ENCODE results near the gene SEC61A2.

Gene SEC61A2

GRCh38 chr10:12156367-12157123 is 27.1 kb downstream of the SEC61A2 start:
- TF ChIP-seq TCF12 (IDR thresholded peaks at IDR 0.05; ENCODE audit: low read depth) = no peak

DNA sequence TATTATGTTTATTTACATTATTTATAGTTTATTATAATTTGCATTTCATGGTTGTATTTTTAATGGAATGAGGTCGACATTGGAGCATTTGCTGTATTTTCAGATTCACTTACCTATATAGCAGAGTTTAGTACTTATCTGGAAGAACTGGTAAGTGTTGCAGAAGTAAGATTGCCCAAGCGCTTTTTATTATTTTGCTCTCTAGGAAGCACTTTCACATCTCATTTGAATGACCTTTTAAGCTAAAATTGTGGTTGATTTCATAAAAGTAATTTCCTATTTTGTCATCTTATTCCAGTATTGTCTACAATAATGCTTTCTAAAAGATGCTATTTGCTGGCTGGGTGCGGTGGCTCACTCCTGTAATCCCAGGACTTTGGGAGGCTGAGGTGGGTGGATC is 28.6 kb downstream of the SEC61A2 start:
- TF ChIP-seq RAD21 (IDR thresholded peaks at IDR 0.05; ENCODE audit: low read depth) = no peak
- TF ChIP-seq MAX (IDR thresholded peaks at IDR 0.05) = no peak
- no peak for TF ChIP-seq EGR1 (IDR thresholded peaks at IDR 0.05)
- TF ChIP-seq CEBPB (IDR thresholded peaks at IDR 0.05) = no peak
- TF ChIP-seq YY1 (IDR thresholded peaks at IDR 0.05; ENCODE audit: low read depth) = no peak
- TF ChIP-seq TCF12 (IDR thresholded peaks at IDR 0.05; ENCODE audit: low read depth) = no peak
- TF ChIP-seq TEAD4 (IDR thresholded peaks at IDR 0.05) = no peak
- TF ChIP-seq, protein P1, sequence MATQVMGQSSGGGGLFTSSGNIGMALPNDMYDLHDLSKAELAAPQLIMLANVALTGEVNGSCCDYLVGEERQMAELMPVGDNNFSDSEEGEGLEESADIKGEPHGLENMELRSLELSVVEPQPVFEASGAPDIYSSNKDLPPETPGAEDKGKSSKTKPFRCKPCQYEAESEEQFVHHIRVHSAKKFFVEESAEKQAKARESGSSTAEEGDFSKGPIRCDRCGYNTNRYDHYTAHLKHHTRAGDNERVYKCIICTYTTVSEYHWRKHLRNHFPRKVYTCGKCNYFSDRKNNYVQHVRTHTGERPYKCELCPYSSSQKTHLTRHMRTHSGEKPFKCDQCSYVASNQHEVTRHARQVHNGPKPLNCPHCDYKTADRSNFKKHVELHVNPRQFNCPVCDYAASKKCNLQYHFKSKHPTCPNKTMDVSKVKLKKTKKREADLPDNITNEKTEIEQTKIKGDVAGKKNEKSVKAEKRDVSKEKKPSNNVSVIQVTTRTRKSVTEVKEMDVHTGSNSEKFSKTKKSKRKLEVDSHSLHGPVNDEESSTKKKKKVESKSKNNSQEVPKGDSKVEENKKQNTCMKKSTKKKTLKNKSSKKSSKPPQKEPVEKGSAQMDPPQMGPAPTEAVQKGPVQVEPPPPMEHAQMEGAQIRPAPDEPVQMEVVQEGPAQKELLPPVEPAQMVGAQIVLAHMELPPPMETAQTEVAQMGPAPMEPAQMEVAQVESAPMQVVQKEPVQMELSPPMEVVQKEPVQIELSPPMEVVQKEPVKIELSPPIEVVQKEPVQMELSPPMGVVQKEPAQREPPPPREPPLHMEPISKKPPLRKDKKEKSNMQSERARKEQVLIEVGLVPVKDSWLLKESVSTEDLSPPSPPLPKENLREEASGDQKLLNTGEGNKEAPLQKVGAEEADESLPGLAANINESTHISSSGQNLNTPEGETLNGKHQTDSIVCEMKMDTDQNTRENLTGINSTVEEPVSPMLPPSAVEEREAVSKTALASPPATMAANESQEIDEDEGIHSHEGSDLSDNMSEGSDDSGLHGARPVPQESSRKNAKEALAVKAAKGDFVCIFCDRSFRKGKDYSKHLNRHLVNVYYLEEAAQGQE (IDR thresholded peaks at IDR 0.05; ENCODE audit: low read depth) = no peak
- TF ChIP-seq ZBTB7A (IDR thresholded peaks at IDR 0.05; ENCODE audit: low read depth) = no peak
- TF ChIP-seq TAF1 (IDR thresholded peaks at IDR 0.05; ENCODE audit: low read depth) = no peak
- TF ChIP-seq, protein P2, sequence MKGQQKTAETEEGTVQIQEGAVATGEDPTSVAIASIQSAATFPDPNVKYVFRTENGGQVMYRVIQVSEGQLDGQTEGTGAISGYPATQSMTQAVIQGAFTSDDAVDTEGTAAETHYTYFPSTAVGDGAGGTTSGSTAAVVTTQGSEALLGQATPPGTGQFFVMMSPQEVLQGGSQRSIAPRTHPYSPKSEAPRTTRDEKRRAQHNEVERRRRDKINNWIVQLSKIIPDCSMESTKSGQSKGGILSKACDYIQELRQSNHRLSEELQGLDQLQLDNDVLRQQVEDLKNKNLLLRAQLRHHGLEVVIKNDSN (IDR thresholded peaks at IDR 0.05) = no peak
- TF ChIP-seq FOXM1 (IDR thresholded peaks at IDR 0.05; ENCODE audit: borderline replicate concordance, low read depth) = no peak
- no peak for TF ChIP-seq EP300 (IDR thresholded peaks at IDR 0.05; ENCODE audit: borderline replicate concordance)
- no peak for TF ChIP-seq CREB1 (IDR thresholded peaks at IDR 0.05; ENCODE audit: low read depth)
- TF ChIP-seq NFIC (IDR thresholded peaks at IDR 0.05) = no peak

GRCh38 chr10:12160664-12161063 is 31.2 kb downstream of the SEC61A2 start:
- TF ChIP-seq YY1 (IDR thresholded peaks at IDR 0.05; ENCODE audit: low read depth) = no peak
- TF ChIP-seq MAX (IDR thresholded peaks at IDR 0.05) = no peak
- TF ChIP-seq CREB1 (IDR thresholded peaks at IDR 0.05; ENCODE audit: low read depth) = no peak
- TF ChIP-seq CEBPB (IDR thresholded peaks at IDR 0.05) = no peak
- TF ChIP-seq TAF1 (IDR thresholded peaks at IDR 0.05; ENCODE audit: low read depth) = no peak
- TF ChIP-seq, protein P1 (IDR thresholded peaks at IDR 0.05; ENCODE audit: low read depth) = no peak
- TF ChIP-seq EGR1 (IDR thresholded peaks at IDR 0.05) = no peak
- no peak for TF ChIP-seq FOXM1 (IDR thresholded peaks at IDR 0.05; ENCODE audit: borderline replicate concordance, low read depth)
- TF ChIP-seq RAD21 (IDR thresholded peaks at IDR 0.05; ENCODE audit: low read depth) = no peak
- TF ChIP-seq ZBTB7A (IDR thresholded peaks at IDR 0.05; ENCODE audit: low read depth) = no peak
- TF ChIP-seq, protein P2 (IDR thresholded peaks at IDR 0.05) = no peak

DNA sequence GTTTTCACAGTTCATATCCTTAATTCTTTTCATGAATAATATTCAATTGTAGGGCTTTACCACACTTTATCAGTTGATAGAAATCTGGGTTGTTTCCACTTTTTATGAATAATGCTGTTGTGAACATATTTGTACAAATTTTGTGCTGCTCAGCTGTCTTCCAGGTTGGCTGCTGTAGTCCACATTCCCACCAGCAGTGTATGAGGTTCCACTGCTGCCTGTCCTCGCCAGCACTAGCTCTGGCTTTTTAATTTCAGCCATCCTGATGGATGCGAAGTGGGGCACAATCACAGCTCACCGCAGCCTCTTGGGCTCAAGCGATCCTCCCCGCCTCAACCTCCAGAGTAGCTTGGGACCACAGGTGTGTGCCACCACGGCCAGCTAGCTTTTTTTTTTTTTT is 33.5 kb downstream of the SEC61A2 start:
- TF ChIP-seq EGR1 (IDR thresholded peaks at IDR 0.05) (no peak), YY1 (IDR thresholded peaks at IDR 0.05; ENCODE audit: low read depth) (no peak), CREB1 (IDR thresholded peaks at IDR 0.05; ENCODE audit: low read depth) (no peak), NFIC (IDR thresholded peaks at IDR 0.05) (no peak)

GRCh38 chr10:12164085-12164484 is 34.6 kb downstream of the SEC61A2 start:
- TF ChIP-seq, protein P1 (IDR thresholded peaks at IDR 0.05; ENCODE audit: low read depth) = no peak
- TF ChIP-seq TAF1 (IDR thresholded peaks at IDR 0.05; ENCODE audit: low read depth) (no peak), ZBTB7A (IDR thresholded peaks at IDR 0.05; ENCODE audit: low read depth) (no peak), NFIC (IDR thresholded peaks at IDR 0.05) (no peak), YY1 (IDR thresholded peaks at IDR 0.05; ENCODE audit: low read depth) (no peak), TCF12 (IDR thresholded peaks at IDR 0.05; ENCODE audit: low read depth) (no peak), CREB1 (IDR thresholded peaks at IDR 0.05; ENCODE audit: low read depth) (no peak), MAX (IDR thresholded peaks at IDR 0.05) (no peak), FOXM1 (IDR thresholded peaks at IDR 0.05; ENCODE audit: borderline replicate concordance, low read depth) (no peak)
- TF ChIP-seq, protein P2 (IDR thresholded peaks at IDR 0.05) = no peak

Data from Ishikawa (cell line).